Measurements from ENCODE around the gene MCM6. TPM values are rescaled to one million over a fixed set of nuclear protein-coding genes. Genes with fewer than 3 reads are reported as not detected.
"Not testable (repeated sequence)": the region's sequence is repeated elsewhere in the genome, so short reads cannot be mapped to it uniquely, and the experiment has no call there.

Gene MCM6
- total RNA-seq, 6 experiments from 2014 or later: 22.5 to 36.0 (median 33.2) TPM

- no peak for DNase-seq
- Mint-ChIP-seq H3K9me3 (no peaks in the 10 kb centered on the region), H3K27ac (no peak overlapping the region), H3K4me3 (no peak overlapping the region), H3K27me3 (ENCODE audit: insufficient read depth) (no peaks in the 10 kb centered on the region; the same call in 1 of the 2 replicates), H3K36me3 (ENCODE audit: low read depth) (peaks cover 10% of the 10 kb centered on the region; the same call in 1 of the 2 replicates), H3K4me1 (ENCODE audit: low read depth) (peaks cover 5% of the 10 kb centered on the region; the same call in 1 of the 2 replicates)
- TF ChIP-seq CTCF (IDR thresholded peaks at IDR 0.05): no peak
Observed at GRCh38 chr2:135898234-135898786, 22.1 kb upstream of the MCM6 start.

- peaks cover 10% of the 10 kb centered on the region; the same call in 1 of the 2 replicates for H3K36me3 Mint-ChIP-seq (ENCODE audit: low read depth)
- TF ChIP-seq CTCF (IDR thresholded peaks at IDR 0.05): no peak
- H3K27ac Mint-ChIP-seq: no peak overlapping the region
- peaks cover 6% of the 10 kb centered on the region; the same call in 1 of the 2 replicates for H3K4me1 Mint-ChIP-seq (ENCODE audit: low read depth)
- no peaks in the 10 kb centered on the region for H3K9me3 Mint-ChIP-seq
- no peak overlapping the region for H3K4me3 Mint-ChIP-seq
- no peak for DNase-seq
- H3K27me3 Mint-ChIP-seq (ENCODE audit: insufficient read depth): peaks cover under 1% of the 10 kb centered on the region
Observed at GRCh38 chr2:135894930-135895329, 18.7 kb upstream of the MCM6 start.

GRCh38 chr2:135893374-135893794, 17.1 kb upstream of the MCM6 start:
- TF ChIP-seq CTCF (IDR thresholded peaks at IDR 0.05): no peak
- no peak overlapping the region for H3K4me3 Mint-ChIP-seq
- peaks cover 6% of the 10 kb centered on the region; the same call in 1 of the 2 replicates for H3K4me1 Mint-ChIP-seq (ENCODE audit: low read depth)
- H3K27ac Mint-ChIP-seq: no peak overlapping the region
- H3K9me3 Mint-ChIP-seq: peaks cover 11% of the 10 kb centered on the region
- DNase-seq: no peak
- H3K36me3 Mint-ChIP-seq (ENCODE audit: low read depth): peaks cover 5% of the 10 kb centered on the region; the same call in 1 of the 2 replicates
- H3K27me3 Mint-ChIP-seq (ENCODE audit: insufficient read depth): peaks cover 4% of the 10 kb centered on the region

- Mint-ChIP-seq H3K27me3 (ENCODE audit: insufficient read depth) (peaks cover 10% of the 10 kb centered on the region), H3K27ac (no peak overlapping the region), H3K9me3 (peaks cover 17% of the 10 kb centered on the region), H3K4me3 (no peak overlapping the region), H3K4me1 (ENCODE audit: low read depth) (peaks cover 6% of the 10 kb centered on the region; the same call in 1 of the 2 replicates), H3K36me3 (ENCODE audit: low read depth) (peaks cover 5% of the 10 kb centered on the region; the same call in 1 of the 2 replicates)
- no peak for TF ChIP-seq CTCF (IDR thresholded peaks at IDR 0.05)
- DNase-seq: no peak
Observed at GRCh38 chr2:135890835-135891234, 14.6 kb upstream of the MCM6 start.

GRCh38 chr2:135890149-135890548, 13.9 kb upstream of the MCM6 start:
- H3K27me3 Mint-ChIP-seq (ENCODE audit: insufficient read depth): peaks cover 11% of the 10 kb centered on the region
- DNase-seq: no peak
- peaks cover 5% of the 10 kb centered on the region; the same call in 1 of the 2 replicates for H3K36me3 Mint-ChIP-seq (ENCODE audit: low read depth)
- H3K9me3 Mint-ChIP-seq: peaks cover 17% of the 10 kb centered on the region
- H3K4me3 Mint-ChIP-seq: no peak overlapping the region
- H3K27ac Mint-ChIP-seq: no peak overlapping the region
- no peak for TF ChIP-seq CTCF (IDR thresholded peaks at IDR 0.05)
- H3K4me1 Mint-ChIP-seq (ENCODE audit: low read depth): peaks cover 6% of the 10 kb centered on the region; the same call in 1 of the 2 replicates

GRCh38 chr2:135888587-135888986, 12.3 kb upstream of the MCM6 start:
- not testable (repeated sequence) for H3K36me3 Mint-ChIP-seq (ENCODE audit: low read depth); H3K4me3 Mint-ChIP-seq; H3K27ac Mint-ChIP-seq; H3K4me1 Mint-ChIP-seq (ENCODE audit: low read depth); DNase-seq
- H3K27me3 Mint-ChIP-seq (ENCODE audit: insufficient read depth): peaks cover 13% of the 10 kb centered on the region
- peaks cover 17% of the 10 kb centered on the region for H3K9me3 Mint-ChIP-seq
